ENCODE data around the gene UNK.
"Not testable (repeated sequence)": the region's sequence is repeated elsewhere in the genome, so short reads cannot be mapped to it uniquely, and the experiment has no call there.

Gene UNK

DNA sequence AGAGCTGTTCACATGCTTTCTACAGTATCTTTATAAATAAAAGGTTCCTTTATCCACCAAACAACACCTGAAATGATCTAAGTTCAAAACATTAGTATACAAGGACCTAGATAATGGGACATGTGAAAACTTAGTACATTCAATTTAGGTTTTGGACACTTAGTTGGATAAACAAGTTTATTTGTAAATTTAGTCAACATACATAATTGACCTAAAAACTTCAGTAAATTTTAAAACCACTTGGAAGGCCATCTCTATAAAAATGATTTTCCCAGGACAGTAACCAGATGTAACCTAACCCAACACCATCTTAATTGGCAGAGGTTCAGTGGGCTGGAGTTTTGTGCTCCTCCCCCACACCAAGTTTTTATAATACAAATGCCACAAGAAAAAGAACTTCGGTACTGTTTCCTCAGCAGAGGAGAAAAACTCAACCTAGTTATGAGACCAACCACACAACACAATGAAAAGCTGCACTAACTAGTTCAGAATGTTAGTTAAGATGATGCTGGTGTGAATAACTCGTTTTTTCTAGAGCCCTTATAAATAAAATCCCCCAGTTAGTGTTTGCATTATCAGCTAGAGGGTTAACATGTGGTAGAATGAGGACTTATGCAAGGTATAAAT lies 7.2 kb upstream of the UNK start:
- TF ChIP-seq, protein P1, sequence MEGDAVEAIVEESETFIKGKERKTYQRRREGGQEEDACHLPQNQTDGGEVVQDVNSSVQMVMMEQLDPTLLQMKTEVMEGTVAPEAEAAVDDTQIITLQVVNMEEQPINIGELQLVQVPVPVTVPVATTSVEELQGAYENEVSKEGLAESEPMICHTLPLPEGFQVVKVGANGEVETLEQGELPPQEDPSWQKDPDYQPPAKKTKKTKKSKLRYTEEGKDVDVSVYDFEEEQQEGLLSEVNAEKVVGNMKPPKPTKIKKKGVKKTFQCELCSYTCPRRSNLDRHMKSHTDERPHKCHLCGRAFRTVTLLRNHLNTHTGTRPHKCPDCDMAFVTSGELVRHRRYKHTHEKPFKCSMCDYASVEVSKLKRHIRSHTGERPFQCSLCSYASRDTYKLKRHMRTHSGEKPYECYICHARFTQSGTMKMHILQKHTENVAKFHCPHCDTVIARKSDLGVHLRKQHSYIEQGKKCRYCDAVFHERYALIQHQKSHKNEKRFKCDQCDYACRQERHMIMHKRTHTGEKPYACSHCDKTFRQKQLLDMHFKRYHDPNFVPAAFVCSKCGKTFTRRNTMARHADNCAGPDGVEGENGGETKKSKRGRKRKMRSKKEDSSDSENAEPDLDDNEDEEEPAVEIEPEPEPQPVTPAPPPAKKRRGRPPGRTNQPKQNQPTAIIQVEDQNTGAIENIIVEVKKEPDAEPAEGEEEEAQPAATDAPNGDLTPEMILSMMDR (IDR thresholded peaks at IDR 0.05; ENCODE audit: extremely low read depth, missing control alignments) = no peak
- no peak for DNase-seq (ENCODE audit: low spot score)

DNA sequence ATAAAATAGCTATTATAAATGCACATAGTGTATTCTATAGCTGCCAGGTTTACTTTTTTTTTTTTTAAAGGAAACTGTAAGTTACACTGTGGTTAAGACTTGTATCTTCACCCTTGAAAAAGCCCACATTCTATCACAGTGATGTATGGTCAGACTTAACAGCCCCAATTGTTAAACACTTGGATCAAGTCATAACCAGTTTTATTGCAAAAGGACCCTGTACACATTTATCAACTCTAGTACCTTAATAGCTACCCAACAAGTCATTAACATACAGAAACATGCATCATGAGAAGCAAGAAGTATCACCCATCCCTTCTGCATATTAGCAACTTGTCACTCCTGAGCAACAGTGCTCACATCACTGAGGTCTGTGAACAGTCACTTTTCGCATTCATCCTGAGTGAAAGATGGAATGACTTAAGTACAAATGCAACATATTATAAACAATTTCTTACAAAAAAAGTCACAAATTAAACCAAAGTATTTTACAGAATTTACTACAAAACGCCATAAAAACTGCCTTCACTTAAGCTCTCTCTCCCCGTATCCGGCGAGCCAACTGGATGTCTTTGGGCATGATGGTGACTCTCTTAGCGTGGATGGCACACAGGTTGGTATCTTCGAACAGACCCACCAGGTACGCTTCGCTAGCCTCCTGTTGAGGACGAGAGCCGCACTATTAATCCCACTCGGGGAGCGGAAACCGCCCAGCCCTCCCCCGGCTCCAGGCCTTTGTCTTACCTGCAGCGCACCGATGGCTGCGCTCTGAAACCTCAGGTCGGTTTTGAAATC lies 6.3 kb upstream of the UNK start:
- DNase-seq (ENCODE audit: low spot score) = not testable (repeated sequence)

DNA sequence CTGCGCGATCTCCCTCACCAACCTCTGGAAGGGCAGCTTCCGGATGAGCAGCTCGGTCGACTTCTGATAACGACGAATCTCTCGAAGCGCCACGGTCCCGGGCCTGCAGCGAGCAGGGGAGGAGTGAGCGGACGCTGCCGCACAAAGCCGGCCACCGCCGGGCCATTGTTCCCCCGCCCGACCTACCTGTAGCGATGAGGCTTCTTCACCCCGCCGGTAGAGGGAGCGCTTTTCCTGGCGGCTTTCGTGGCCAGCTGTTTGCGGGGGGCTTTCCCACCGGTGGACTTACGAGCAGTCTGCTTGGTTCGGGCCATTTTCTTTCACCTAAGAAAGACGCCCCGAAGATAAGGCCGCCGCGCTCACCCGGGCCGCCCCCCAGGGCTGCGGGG lies 5.8 kb upstream of the UNK start:
- TF ChIP-seq, protein P1 (IDR thresholded peaks at IDR 0.05; ENCODE audit: extremely low read depth, missing control alignments) = peak; percentile 71

DNA sequence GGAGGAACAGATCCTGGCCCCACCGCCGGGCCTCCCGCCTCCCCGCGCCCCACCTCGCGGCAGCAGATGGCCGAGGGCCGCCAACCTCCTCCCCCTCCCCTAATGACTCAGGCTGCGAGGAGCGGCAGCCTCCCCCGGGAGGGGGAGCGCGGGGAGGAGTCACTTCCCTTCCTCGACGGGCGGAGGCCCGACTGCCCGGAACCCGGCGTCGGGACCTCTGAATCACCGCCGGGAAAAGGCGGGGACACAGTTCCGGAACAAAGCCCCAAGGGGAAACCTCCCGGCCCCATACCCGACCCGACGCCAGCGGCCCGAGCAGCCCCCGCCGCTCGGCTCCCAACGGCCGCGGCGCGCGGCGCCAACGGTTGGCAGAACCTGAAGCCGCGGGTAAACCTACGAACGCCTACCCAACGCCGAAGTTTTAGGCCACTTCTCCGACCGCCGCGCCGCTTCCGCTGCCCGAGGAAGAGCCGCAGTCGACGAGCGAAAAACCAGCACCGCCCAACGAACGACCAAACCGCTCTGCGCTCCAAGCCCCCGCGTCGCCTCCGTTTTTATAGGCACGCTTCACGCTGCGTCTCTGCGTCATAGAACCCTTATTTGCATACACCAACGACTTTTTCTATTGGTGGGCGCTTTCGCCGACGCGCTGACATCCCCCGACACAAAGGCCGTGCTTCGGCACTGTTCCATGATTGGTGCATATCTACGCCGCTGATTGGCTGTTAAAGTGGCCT lies 5.2 kb upstream of the UNK start:
- TF ChIP-seq, protein P1 (IDR thresholded peaks at IDR 0.05; ENCODE audit: extremely low read depth, missing control alignments) = no peak

More for the DNA sequence above, 5.8 kb upstream of the UNK start:
- DNase-seq (ENCODE audit: low spot score) = peak; percentile 54

DNA sequence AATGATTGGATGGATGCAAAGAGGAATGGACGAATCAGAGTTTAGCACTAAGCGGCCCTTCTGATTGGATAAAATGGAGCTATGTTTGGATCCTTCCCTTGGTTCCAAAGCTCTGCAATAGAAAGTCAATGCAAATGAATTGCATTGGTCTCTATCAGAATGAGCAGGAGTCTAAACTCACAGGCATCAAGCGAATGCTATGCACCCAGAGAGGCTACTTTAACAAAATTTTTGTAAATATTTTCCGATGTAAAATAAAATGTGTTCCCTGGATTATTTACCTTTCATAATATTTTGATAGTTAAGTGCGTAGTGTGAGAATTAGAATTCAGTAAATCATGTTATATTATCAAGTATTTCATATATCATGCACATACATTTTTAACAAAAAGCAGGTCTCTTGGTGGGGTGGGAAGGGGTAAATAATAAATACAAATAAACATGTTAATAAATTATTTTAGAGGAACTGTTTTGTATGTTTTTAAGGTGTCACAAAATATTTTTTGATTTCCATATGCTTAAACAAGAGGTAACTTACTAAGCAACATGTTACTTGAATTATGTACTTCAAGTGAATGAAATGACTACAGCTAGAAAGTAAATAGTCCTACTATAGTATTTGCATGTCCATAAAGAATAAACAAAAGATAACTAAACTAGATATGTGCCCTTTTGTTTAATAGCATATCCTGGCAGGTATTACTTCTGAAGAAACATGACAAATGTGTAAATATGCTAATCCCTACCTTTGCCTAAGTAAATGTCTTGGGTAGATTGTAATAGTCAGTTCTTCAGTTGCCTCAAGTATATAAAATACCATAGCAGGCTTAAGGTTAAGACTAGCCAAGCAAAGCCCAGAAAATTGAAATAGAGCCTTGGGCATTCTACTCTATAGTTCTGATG lies 4.4 kb upstream of the UNK start:
- TF ChIP-seq, protein P1 (IDR thresholded peaks at IDR 0.05; ENCODE audit: extremely low read depth, missing control alignments) = no peak
- no peak for DNase-seq (ENCODE audit: low spot score)

More for the DNA sequence above, 5.2 kb upstream of the UNK start:
- peak; percentile 96 for DNase-seq (ENCODE audit: low spot score)

DNA sequence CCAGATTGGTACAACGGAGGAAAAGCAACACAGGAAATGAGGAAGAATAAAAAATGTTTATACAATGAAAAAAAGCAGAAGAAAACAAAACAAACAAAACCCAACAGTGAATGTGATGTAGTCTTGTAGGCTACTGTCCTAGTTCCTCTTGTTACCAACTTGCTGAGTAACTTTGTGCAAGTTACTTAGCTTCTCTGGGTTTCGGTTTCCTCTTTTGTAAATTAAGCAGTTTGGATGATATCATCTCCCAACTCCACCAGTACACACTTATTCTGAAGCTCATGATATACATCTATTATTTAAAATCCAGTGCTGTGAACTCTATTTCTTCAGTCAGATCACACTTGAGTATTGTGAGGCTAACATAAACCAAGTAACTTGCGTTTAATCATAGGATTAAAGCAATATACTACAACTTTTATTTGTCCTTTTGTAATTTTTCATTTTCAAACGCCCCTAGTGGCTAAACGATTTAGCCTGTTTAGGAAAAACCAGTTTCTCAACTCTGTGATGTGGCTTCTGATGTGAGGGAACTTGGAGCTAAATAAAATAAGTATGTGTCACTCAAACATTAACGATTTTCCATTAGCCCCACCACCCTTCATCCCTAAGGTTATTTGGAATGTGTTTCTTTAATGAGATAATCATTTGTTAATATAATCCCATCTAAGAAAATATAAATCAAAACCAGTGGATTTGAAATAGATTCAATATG lies 1.4 kb upstream of the UNK start:
- peak; percentile 73 for DNase-seq (ENCODE audit: low spot score)
- TF ChIP-seq, protein P1 (IDR thresholded peaks at IDR 0.05; ENCODE audit: extremely low read depth, missing control alignments) = peak; percentile 26
